Renal cortex interstitium (tissue), 11 donors: Measurements from ENCODE around the gene ABCD3. TPM values are rescaled to one million over a fixed set of nuclear protein-coding genes. Genes with fewer than 3 reads are reported as not detected.
"Not testable (repeated sequence)": the region's sequence is repeated elsewhere in the genome, so short reads cannot be mapped to it uniquely, and the experiment has no call there.

Experiments
- DNase-seq, 11 donors: peaks; one replicate each; pipeline ENCODE4 v3.0.0-alpha.2; 2013; ENCODE audit warnings: low read depth in 9 of 11, low spot score in 4 of 11; ENCODE audit errors: extremely low read depth in 1 of 11
- polyA plus RNA-seq, 3 donors: library from polyadenylated mRNA; unstranded; fragments of 120-200 nt; gene quantifications; one replicate each; pipeline ENCODE4 v1.2.1, GENCODE V29; 2013; ENCODE audit not compliant: insufficient read length in 3 of 3

ABCD3 gene
- polyA plus RNA-seq, 3 donors, result 56.4 to 67.9 (median 60.1) TPM

DNA sequence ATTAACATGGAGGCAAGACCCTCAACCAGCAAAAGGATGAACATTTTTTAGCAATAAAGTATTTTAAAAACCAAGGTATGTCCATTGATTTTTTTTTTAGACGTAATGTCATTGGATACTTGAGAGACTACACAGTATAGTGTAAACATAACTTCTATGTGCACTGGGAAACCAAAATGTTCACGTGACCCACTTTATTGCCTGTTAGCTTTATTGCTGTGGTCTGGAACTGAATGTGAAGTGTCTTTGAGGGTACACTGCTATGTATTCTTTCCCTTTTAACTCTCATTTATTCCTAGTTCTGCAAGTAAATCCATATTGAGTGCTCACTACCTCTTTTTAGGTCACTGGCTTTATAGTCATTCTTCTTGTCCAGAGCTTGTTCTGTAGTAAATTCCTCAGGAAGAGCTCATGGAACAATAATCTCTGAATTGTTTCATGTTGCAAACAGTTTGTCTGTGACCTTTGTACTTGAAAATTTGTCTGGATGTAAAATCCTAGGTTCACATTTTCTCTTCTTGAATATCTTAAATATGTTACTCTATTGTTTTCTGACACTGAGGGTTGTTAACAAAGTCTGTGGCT, 20.6 kb downstream of the ABCD3 start:
- DNase-seq, result no peak

DNA sequence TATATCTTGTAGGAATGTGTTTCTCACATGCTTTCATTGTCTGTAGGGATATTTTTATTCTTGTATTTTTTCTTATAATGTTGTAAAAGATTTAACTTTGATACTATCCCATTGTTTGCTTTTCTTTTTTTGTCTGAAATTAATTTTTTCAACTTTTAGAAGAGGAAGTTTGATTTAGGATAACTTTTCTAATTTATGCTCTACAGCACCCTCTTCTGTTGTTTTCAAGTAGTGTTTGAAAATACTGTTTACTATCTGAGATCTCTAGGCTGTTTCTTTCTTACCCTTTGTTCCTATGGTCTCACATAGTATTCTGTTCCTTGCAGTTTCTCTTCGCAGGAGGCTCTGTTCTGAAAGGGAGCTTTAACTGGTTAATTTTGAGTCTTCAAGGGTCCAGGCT, 21.9 kb downstream of the ABCD3 start:
- DNase-seq, result no peak

DNA sequence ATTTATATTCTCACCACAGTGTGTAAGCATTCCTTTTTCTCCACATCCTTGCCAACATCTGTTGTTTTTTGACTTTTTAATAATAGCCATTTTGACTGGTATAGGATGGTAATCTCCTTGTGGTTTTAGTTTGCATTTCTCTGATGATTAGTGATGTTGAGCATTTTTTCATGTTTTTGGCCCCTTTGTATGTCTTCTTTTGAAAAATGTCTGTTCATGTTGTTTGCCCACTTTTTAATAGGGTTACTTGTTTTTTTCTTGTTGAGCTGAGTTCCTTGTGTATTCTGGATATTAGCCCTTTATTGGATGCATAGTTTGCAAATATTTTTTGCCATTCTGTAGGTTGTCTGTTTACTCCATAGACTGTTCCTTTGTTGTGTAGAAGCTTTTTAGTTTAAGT, 24.9 kb downstream of the ABCD3 start:
- DNase-seq, result not testable (repeated sequence)

DNA sequence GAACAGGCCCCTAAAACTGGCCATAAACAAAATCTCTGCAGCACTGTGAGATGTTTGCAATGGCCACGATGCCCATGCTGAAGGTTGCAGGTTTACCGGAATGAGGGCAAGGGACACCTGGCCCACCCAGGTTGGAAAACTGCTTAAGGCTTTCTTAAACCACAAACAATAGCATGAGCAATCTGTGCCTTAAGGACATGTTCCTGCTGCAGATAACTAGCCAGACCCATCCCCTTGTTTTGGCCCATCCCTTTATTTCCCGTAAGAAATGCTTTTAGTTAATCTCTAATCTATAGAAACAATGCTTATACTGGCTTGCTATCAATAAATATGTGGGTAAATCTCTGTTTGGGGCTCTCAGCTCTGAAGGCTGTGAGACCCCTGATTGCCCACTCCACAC, 26.6 kb downstream of the ABCD3 start:
- not testable (repeated sequence) for DNase-seq

DNA sequence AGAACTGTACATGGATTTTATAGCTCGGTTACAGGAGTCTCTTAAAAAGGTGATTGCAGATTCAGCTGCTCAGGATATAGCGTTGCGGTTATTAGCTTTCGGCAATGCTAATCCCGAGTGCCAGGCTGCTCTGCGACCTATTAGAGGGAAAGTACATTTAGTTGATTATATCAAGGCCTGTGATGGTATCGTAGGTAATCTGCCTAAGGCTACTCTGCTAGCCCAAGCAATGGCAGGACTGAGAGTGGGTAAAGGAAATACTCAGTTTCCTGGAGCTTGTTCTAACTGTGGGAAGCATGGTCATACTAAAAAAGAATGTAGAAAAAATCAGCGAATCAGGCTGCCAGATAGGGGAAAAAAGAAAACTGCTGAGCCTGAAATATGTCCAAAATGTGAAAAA, 27.5 kb downstream of the ABCD3 start:
- DNase-seq, result not testable (repeated sequence)

DNA sequence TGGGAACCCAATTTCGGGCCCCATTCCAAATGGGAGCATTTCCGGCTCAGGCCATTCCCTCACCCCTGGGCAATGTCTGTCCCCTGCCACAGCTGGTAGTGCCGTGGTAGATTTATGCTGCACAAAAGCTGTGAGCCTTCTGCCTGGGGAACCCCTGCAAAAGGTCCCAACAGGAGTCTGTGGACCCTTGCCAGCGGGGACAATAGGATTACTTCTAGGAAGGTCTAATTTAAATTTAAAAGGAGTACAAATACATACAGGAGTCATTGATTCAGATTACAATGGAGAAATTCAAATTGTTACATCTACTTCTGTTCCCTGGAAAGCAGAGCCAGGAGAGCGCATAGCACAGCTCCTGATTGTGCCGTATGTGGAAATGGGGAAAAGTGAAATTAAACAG, 28.0 kb downstream of the ABCD3 start:
- DNase-seq, result not testable (repeated sequence)

DNA sequence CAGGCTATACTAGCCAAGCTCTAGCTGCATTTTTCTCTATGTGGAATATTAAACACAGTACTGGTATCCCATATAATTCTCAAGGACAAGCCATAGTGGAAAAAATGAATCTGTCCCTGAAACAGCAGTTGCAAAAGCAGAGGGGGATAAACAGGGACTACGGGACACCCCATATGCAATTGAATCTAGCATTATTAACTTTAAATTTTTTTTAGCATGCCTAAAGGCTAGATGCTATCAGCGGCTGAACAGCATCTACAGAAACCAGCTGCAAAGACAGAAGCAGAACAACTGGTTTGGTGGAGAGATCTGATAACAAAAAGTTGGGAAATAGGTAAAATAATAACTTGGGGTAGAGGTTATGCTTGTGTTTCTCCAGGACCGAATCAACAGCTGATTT, 30.6 kb downstream of the ABCD3 start:
- DNase-seq, result not testable (repeated sequence)

DNA sequence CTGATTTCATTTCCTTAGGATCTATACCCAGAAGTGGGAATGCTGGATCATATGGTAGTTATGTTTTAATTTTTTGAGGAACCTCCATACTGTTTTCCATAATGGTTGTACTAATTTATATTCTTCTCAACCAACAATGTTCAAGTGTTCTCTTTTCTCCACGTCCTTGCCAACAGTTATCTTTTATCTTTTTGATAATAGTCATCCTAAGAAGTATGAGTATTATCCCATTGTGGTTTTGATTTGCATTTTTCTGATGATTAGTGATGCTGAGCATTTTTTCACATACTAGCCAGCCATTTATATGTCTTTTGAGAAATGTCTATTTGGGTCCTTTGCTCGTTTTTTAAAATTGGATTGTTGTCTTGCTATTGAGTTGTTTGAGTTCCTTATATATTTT, 38.5 kb downstream of the ABCD3 start:
- DNase-seq, result no peak

DNA sequence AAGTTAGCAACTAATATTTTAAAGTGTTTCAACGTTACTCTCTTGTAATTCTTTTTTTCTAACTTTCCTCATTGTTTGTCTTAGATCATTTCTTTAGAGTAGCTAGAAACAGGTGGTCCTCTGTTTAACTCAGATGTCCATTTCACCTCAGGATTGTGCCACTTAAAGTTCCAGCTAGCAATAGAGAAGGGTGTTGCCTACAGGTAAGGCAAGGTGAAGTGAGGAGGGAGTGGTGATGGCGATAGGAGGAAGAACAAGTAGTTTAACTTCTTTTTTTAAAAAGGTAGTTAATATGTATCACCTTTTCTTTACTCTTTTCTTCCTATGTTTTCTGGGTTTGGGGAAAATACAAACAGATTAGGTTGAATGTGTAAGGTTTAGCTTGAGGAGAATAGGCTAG, 44.4 kb downstream of the ABCD3 start:
- DNase-seq, result no peak

DNA sequence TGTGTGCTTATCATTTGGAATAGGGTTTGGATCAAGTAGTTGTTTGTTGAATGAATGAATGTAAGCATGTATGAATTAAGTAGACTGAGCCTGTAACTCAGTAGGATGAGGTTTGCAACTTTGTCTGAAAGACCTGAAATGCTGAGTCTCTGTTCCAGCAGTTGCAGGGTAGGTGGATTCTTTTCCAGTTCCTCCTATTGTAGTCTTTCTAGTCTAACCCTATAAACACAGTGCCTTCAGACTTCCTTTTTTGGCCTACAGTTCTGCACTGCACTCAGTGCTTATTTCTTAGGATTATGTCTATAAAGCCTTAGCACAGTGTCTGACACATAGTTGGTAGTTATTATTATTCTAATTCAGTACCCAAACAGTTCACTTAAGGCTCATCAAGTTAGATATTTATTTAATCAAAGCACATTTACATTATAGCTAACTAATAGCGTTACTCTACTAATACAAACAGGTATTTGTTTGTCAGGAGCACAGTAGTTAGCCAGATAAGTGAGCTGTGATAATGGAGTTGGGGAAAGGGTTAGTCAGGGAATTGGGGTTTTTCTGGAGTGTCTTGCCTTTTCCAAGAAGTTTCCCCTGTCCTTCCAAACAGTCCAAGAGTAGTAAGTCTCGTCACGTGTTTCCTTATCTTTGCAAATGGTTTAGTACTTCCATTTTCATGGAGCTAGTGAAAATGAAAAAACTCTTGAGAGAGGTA, 45.0 kb downstream of the ABCD3 start:
- no peak for DNase-seq

DNA sequence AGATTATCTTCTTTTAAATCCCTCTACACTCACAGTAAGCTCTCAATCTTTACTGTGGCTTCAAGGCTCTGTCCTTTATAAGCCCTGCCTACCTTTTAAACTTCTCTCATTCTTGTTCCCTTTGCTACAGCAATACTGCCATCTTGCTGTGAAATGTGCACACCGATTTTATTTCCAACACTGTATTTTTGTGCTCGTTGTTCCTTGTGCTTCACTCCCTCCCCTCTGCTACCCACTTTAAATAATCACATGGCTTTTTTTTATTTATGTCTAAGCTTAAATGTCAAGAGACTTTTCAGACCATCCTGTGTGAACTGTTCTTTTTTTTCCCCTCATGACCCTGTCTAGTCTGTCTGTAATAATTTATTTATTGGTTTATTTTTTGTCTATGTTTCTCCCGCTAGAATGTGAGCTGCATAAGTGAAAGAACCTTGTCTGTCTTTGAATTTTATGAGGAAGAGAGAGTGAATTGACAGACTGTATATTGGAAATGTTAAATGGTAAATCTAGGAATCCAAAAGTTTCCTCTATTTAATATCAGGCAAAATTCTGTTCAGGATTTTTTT, 45.7 kb downstream of the ABCD3 start:
- no peak for DNase-seq

DNA sequence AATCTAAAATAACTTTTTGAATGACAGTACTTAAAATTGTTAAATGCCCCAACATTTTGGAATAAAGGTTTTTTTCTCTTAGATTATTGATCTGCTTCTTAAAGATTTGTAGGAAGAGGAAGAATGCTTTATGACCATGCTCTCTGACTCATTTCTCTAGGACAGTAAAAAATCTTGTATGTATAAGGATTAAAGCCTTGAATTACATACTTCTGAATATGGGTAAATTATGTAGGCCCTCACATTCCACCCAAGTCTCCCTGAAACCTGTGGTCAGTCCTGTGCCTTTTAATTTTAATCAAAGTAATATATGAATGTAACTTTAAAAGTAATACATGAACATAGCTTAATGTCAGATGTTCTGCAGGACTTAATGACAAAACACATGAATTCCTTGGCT, 50.5 kb downstream of the ABCD3 start:
- no peak for DNase-seq

DNA sequence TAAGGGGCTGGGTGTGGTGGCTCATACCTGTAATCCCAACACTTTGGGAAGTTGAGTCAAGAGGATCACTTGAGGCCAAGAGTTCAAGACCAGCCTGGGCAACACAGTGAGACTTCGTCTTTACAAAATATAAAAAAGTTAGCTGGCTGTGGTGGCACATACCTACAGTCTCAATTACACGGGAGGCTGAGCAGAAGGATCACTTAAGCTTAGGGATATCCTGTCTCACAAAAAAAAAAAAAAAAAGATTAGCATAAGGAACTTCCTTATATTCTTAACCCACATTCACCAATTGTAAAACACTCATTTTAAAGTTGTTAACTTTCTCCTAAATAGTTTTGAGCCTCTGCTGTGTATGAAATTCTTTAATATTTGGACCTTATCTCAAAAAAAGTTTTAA, 53.1 kb downstream of the ABCD3 start:
- no peak for DNase-seq

DNA sequence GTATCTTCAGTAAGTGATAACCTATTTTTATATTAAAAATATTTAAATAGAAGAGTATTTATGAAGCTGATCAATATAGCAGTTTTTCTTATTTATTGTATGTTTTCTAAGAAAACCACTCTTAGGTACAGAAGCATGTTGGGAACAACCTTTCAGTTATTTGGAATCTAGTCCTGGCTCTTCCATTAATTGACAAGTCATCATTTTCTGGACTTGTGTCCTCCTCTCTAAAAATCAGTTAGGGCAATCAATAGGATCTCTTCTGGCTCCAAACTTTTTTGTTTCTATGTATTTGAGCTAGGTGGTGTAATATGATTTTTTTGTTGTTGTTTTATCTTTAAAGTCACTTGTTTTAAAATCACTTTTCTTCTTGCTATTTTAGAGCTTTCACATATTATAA, 57.0 kb downstream of the ABCD3 start:
- DNase-seq, result no peak

DNA sequence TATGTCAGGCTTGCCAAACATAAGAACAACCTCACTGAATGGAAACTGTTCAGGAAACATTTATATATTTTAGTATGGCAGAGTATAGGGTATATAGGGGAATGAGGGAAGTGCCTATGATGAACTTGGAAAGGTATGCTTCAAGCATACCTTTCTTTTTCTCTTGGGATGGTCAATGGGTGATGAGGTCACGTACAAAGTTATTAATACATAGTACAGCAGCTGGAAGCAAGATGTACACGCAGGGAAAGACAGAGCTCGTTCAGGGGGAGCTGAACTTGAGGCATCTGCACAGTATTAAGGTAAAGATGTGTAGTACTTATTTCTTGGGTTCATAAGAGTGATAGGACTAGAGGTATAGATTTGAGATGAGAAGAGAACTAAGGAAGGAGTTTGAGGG, 61.5 kb downstream of the ABCD3 start:
- DNase-seq, result no peak

DNA sequence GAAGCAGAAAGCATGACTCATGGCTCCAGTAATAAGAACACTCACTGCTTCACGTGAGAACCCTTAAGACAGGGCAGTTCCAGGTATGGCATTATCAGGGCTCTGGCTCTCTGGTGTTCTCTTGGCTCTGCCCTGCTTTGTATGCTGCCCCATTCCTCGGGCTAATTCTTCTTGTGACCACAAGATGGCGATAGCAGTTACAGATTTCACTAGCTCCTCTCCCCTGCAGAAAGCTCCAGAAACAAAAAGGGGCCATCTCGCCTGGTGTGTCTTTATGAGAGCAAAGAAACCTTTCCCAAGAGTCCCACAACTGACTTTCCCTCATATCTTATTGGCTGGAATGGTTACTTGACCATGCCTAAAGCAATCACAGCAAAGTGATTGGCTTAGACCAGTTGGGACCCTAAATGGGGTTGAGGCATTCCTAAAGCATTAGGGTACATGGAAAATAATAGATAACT, 63.3 kb downstream of the ABCD3 start:
- peak; percentile 31 to 66 (median 39) for DNase-seq

DNA sequence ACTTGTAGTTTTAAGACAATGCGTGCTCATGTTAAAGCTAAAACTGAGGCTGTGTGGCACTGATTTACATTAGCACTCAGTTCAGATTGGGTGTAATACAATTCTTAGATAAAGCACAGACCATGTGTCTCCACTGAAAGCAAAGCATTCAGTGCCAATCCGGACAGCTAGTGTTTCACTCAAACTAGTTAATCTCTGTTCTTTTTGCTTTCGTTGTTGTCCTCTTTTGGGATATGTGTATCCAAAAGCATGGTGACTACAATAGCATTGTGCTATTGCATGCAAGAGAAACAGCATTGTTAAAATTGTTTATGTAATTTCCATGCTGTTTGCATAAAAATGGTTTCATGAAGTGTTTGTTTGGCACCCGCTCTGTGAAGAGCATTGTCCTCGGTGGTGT, 68.8 kb downstream of the ABCD3 start:
- no peak for DNase-seq

DNA sequence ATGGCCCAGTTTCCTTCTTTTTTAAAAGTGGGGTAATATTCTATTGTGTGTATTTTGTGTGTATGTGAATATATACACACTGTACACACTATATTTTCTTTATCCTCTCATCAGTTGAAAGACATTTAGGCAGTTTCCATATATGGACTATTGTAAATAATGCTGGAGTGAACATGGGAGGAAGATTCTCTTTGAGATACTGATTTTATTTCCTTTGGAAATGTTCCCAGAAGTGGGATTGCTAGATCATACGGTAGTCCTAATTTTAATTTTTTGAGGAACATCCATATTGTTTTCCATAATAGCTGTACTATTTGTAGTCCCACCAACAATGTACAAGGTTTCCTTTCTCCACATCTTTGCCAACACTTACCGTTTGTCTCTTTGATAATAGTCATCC, 72.4 kb downstream of the ABCD3 start:
- DNase-seq, result no peak

DNA sequence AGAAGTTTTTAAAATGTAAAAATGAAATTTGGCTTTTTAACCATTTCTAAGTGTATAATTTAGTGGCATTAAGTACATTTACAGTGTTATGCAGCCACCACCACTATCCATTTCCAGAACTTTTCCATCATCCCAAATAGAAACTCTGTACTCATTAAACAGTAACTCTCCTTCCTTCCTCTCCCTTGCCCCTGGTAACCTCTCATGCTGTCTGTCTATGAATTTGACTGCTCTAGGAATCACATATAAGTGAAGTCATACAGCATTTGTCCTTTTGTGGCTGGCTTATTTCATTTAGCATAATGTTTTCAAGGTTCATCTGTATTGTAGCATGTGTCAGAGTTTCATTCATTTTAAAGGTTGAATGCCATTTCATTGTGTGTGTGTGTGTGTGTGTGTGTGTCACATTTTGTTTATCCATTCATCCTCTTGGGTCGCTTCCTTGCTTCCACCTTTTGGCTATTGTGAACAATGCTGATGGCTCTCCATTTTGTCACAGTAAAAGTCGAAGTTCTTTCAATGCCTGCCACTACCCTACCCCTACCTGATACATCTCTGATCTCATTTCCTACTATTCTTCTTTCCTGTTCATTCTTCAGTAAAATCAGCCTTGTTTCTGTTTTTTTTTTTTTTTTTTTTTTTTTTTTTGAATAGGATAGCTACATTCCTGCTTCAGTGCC, 78.0 kb downstream of the ABCD3 start:
- DNase-seq, result no peak

DNA sequence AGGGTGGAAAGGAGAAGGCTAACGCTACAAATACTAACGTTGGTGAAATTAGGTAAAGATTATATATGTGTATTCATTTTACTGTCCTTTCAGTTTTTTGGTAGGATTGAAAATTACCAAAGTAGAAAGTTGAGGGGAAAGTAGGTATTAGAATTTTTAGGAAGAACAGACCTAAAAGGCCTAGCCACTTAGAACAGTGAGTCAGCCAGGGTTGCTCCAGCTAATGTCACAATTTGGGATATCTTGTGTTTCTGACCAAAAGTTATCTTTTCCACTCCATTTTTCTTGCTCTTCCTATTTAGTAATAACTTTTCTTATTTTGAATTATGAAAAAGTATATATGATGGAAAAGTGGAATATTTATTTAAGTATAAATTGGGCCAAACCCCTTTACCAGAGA, 83.2 kb downstream of the ABCD3 start:
- no peak for DNase-seq
